ENCODE measurements around the gene CFAP74. TPM values are rescaled to one million over a fixed set of nuclear protein-coding genes. Genes with fewer than 3 reads are reported as not detected.

CFAP74 gene
- polyA plus RNA-seq, 4 donors, result 0.06 to 2.2 TPM; not detected in 2

DNA sequence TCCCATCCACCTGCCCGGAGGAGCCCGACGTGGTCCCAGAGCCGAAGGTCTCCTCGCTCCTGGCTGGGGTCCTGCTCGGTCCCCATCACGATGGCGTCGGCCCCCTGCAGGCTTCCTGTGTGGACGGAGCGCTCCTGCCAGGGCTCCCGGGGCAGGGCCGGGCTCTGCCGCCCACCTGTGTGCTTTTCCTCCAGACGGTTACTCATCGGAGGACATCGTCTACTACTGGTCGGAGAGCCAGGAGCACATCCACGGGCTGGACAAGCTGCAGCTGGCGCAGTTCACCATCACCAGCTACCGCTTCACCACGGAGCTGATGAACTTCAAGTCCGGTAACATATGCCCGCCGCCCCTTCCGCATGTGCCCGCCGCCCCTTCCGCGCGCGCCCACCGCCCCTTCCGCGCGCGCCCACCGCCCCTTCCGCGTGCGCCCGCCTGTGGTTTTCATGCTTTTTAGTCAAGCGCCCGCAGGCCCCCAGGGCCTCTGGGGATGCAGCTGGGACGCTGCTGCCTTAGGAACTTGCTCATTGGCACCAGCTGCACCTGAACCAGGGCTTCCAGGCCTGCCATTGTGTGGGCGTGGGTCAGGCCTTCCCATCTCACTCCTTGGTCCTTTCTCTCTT lies 24.5 kb upstream of the CFAP74 start:
- no peak for DNase-seq
- FAIRE-seq, result no peak
- H3K27me3 ChIP-seq (ENCODE audit: control insufficient read depth in 3 of 3, insufficient read depth in 3 of 3, low read length in 3 of 3), result peaks cover 0 to 12% (median 0%) of the 10 kb centered on the region in 3 donors

DNA sequence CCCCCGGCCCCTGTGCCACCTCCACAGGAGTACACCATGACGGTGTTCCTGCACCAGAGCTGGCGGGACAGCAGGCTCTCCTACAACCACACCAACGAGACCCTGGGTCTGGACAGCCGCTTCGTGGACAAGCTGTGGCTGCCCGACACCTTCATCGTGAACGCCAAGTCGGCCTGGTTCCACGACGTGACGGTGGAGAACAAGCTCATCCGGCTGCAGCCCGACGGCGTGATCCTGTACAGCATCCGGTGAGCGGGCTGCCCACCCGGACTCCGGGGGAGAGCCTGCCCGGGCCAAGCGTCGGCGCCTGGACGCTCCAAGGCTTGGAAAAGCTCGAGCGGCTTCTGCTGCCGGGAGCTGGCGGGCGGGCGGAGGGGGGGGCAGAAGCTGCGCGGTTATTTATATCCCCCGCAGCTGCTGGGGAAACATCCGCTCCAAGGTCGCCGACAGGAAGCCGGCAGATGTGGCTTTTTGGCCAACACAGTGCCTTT lies 21.9 kb upstream of the CFAP74 start:
- peaks cover 0 to 3% (median 0%) of the 10 kb centered on the region in 3 donors for H3K4me1 ChIP-seq (ENCODE audit: control insufficient read depth in 3 of 3, insufficient read depth in 2 of 3, low read depth in 1 of 3, low read length in 2 of 3)
- no peaks in the 10 kb centered on the region for H3K9me3 ChIP-seq (ENCODE audit: control insufficient read depth in 2 of 2, insufficient read depth in 1 of 2, low read depth in 1 of 2, low read length in 1 of 2)
- H3K36me3 ChIP-seq (ENCODE audit: control insufficient read depth in 3 of 3, insufficient read depth in 2 of 3, low read depth in 1 of 3, low read length in 3 of 3), result no peaks in the 10 kb centered on the region
- 55 to 82% (median 61%) methylated on average over 39 of the region's 39 CpGs for WGBS, 3 donors
- FAIRE-seq (no peak), DNase-seq (peak in 1 of 2 donors; percentile 21)
- H3K4me3 ChIP-seq (ENCODE audit: low read depth in 1 of 3, low read length in 3 of 3), result no peak overlapping the region
- peak overlapping the region in 2 of 3 donors; percentile 40 to 42 for H3K27ac ChIP-seq (ENCODE audit: low read depth in 1 of 3, low read length in 2 of 3)
- H3K27me3 ChIP-seq (ENCODE audit: control insufficient read depth in 3 of 3, insufficient read depth in 3 of 3, low read length in 3 of 3), result peaks cover 0 to 16% (median 14%) of the 10 kb centered on the region in 3 donors

More for the DNA sequence above, 24.5 kb upstream of the CFAP74 start:
- 89 to 90% (median 89%) methylated on average over 37 to 46 of the region's 46 CpGs for WGBS, 3 donors
- H3K4me1 ChIP-seq (ENCODE audit: control insufficient read depth in 3 of 3, insufficient read depth in 2 of 3, low read depth in 1 of 3, low read length in 2 of 3), result peaks cover 0 to 3% (median 0%) of the 10 kb centered on the region in 3 donors
- no peak overlapping the region for H3K27ac ChIP-seq (ENCODE audit: low read depth in 1 of 3, low read length in 2 of 3)
- H3K4me3 ChIP-seq (ENCODE audit: low read depth in 1 of 3, low read length in 3 of 3), result no peak overlapping the region
- H3K36me3 ChIP-seq (ENCODE audit: control insufficient read depth in 3 of 3, insufficient read depth in 2 of 3, low read depth in 1 of 3, low read length in 3 of 3), result no peaks in the 10 kb centered on the region
- H3K9me3 ChIP-seq (ENCODE audit: control insufficient read depth in 2 of 2, insufficient read depth in 1 of 2, low read depth in 1 of 2, low read length in 1 of 2), result no peaks in the 10 kb centered on the region

DNA sequence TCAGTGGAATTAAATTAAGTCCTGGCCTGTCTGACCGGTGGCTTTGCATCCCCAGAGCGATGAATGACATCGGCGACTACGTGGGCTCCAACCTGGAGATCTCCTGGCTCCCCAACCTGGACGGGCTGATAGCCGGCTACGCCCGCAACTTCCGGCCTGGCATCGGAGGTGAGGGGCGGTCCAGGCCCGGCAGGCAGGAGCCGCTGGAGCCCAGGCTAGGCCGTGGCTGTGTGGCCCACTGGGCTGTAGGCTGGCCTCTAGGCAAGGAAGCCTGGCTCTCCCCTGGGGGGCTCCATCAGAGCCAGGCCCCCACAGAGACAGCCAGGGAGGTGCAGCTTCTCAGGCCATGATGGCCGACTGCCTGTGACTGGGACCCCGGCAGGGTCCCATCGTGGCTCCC lies 21.3 kb upstream of the CFAP74 start:
- Histone ChIP-seq H3K4me3 (ENCODE audit: low read depth in 1 of 3, low read length in 3 of 3) (no peak overlapping the region), H3K27ac (ENCODE audit: low read depth in 1 of 3, low read length in 2 of 3) (no peak overlapping the region), H3K36me3 (ENCODE audit: control insufficient read depth in 3 of 3, insufficient read depth in 2 of 3, low read depth in 1 of 3, low read length in 3 of 3) (no peaks in the 10 kb centered on the region), H3K4me1 (ENCODE audit: control insufficient read depth in 3 of 3, insufficient read depth in 2 of 3, low read depth in 1 of 3, low read length in 2 of 3) (peaks cover 0 to 3% (median 0%) of the 10 kb centered on the region in 3 donors), H3K27me3 (ENCODE audit: control insufficient read depth in 3 of 3, insufficient read depth in 3 of 3, low read length in 3 of 3) (peaks cover 3 to 20% (median 20%) of the 10 kb centered on the region in 3 donors), H3K9me3 (ENCODE audit: control insufficient read depth in 2 of 2, insufficient read depth in 1 of 2, low read depth in 1 of 2, low read length in 1 of 2) (no peaks in the 10 kb centered on the region)
- 89 to 91% (median 91%) methylated on average over 18 of the region's 18 CpGs for WGBS, 3 donors
- no peak for DNase-seq
- no peak for FAIRE-seq

DNA sequence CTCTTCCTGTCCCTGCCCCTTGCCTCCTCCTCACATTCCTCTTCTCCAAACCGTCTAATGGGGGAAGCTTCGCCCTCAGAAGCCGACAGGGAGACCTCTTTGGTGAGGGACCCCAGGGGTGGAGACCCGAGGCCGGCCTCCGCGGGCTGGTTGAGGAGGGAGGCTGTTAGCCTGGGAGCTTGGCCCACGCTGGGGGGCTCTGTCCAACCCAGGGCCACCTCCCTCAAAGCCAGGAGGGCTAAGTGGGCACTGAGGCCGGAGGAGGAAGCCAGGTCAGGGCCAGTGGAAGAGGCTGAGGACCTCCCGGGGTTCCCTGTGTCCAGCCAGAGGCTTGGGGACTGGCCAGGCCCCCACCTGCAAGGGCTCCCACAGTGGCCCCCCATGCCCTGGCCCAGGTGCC lies 20.9 kb upstream of the CFAP74 start:
- H3K9me3 ChIP-seq (ENCODE audit: control insufficient read depth in 2 of 2, insufficient read depth in 1 of 2, low read depth in 1 of 2, low read length in 1 of 2), result no peaks in the 10 kb centered on the region
- peaks cover 0 to 3% (median 0%) of the 10 kb centered on the region in 3 donors for H3K4me1 ChIP-seq (ENCODE audit: control insufficient read depth in 3 of 3, insufficient read depth in 2 of 3, low read depth in 1 of 3, low read length in 2 of 3)
- DNase-seq (no peak), FAIRE-seq (no peak)
- no peaks in the 10 kb centered on the region for H3K36me3 ChIP-seq (ENCODE audit: control insufficient read depth in 3 of 3, insufficient read depth in 2 of 3, low read depth in 1 of 3, low read length in 3 of 3)
- 88 to 90% (median 90%) methylated on average over 10 of the region's 10 CpGs for WGBS, 3 donors
- no peak overlapping the region for H3K4me3 ChIP-seq (ENCODE audit: low read depth in 1 of 3, low read length in 3 of 3)
- H3K27me3 ChIP-seq (ENCODE audit: control insufficient read depth in 3 of 3, insufficient read depth in 3 of 3, low read length in 3 of 3), result peaks cover 3 to 23% (median 22%) of the 10 kb centered on the region in 3 donors
- H3K27ac ChIP-seq (ENCODE audit: low read depth in 1 of 3, low read length in 2 of 3), result no peak overlapping the region

DNA sequence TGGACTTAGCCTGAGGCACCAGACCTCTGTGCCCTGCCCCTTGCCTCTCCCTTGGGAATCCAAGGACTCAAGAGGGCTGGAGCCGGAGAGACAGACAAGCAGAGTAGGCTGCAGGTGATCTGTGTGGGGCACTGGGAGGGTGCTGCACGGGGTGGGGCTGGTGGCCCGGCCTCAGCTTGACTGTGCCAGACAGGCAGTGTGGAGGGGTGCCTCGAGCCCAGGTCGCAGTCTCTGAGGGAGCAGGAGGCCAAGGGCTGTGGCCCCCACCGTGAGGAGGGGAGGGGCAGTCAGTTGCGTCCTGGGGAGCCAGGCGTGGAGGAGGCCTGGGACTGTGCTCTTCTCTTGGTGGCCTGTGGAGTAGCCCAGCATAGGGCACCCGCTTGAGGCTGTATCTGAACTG lies 19.6 kb upstream of the CFAP74 start:
- WGBS, 3 donors, result 14 to 65% (median 33%) methylated on average over 7 to 9 of the region's 9 CpGs
- FAIRE-seq (no peak), DNase-seq (peak in 1 of 2 donors; percentile 14)
- H3K27me3 ChIP-seq (ENCODE audit: control insufficient read depth in 3 of 3, insufficient read depth in 3 of 3, low read length in 3 of 3), result peaks cover 3 to 31% (median 22%) of the 10 kb centered on the region in 3 donors
- H3K4me3 ChIP-seq (ENCODE audit: low read depth in 1 of 3, low read length in 3 of 3), result no peak overlapping the region
- H3K36me3 ChIP-seq (ENCODE audit: control insufficient read depth in 3 of 3, insufficient read depth in 2 of 3, low read depth in 1 of 3, low read length in 3 of 3), result no peaks in the 10 kb centered on the region
- H3K27ac ChIP-seq (ENCODE audit: low read depth in 1 of 3, low read length in 2 of 3), result no peak overlapping the region
- no peaks in the 10 kb centered on the region for H3K9me3 ChIP-seq (ENCODE audit: control insufficient read depth in 2 of 2, insufficient read depth in 1 of 2, low read depth in 1 of 2, low read length in 1 of 2)
- peaks cover 0 to 6% (median 3%) of the 10 kb centered on the region in 3 donors for H3K4me1 ChIP-seq (ENCODE audit: control insufficient read depth in 3 of 3, insufficient read depth in 2 of 3, low read depth in 1 of 3, low read length in 2 of 3)

DNA sequence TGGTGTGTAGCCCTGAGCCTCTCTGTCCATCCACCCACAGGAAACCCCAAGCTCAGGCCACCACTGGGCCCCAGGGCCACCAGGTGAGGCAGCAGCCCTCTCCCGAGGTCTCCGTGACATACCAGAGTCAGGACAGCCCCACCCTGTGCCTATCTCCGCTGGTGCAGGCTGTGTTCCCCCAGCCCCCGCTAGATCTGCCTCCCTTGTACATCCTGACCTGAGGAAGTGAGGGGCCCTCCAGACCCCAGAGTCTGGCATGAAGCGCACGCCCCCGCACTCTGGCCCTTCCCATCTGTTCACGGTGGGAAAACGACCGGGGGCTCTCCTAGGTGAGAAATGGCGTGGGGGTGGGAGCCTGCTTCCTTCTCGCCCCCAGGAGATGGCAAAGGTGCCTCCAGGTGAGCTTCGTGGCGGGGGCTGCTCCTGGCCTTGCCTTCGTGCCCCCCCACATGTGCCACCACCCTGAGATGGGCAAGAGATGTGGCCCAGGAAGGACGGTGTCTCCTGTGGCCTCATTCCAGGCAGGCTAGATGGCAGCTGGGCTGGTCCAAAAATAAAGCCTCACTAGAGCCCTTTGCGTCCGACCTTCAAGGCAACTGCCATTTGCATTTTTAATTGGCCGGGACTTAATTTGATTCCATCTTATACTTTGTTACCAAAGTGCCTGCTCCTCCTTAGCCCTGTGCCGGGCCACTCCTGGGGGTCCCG lies 18.6 kb upstream of the CFAP74 start:
- Histone ChIP-seq H3K9me3 (ENCODE audit: control insufficient read depth in 2 of 2, insufficient read depth in 1 of 2, low read depth in 1 of 2, low read length in 1 of 2) (no peaks in the 10 kb centered on the region), H3K27ac (ENCODE audit: low read depth in 1 of 3, low read length in 2 of 3) (no peak overlapping the region), H3K4me1 (ENCODE audit: control insufficient read depth in 3 of 3, insufficient read depth in 2 of 3, low read depth in 1 of 3, low read length in 2 of 3) (peaks cover 0 to 6% (median 3%) of the 10 kb centered on the region in 3 donors), H3K4me3 (ENCODE audit: low read depth in 1 of 3, low read length in 3 of 3) (no peak overlapping the region), H3K27me3 (ENCODE audit: control insufficient read depth in 3 of 3, insufficient read depth in 3 of 3, low read length in 3 of 3) (peaks cover 3 to 41% (median 22%) of the 10 kb centered on the region in 3 donors), H3K36me3 (ENCODE audit: control insufficient read depth in 3 of 3, insufficient read depth in 2 of 3, low read depth in 1 of 3, low read length in 3 of 3) (no peaks in the 10 kb centered on the region)
- DNase-seq, result no peak
- 71 to 76% (median 71%) methylated on average over 20 to 21 of the region's 21 CpGs for WGBS, 3 donors
- no peak for FAIRE-seq

DNA sequence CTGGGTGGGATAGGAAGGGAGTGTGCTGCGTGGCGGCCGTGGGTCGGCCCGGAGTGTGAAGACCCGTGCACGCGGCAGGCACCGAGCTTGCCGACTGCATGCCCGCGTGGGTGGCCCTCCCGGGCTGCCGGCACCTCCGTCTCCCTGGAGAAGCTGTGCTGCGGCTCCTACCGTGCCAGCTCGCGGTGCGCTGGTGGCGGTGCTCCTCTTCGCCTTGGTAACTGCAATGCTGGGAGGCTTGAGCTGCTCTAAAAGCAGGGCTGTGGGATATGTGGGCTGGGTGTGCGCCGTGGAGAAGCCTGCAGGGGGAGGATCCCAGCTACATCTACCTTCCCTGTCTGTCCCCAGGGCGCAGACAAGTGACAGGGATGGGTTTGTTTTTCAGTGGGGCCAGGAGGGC lies 18.0 kb upstream of the CFAP74 start:
- 86 to 92% (median 87%) methylated on average over 17 to 25 of the region's 25 CpGs for WGBS, 3 donors
- no peaks in the 10 kb centered on the region for H3K9me3 ChIP-seq (ENCODE audit: control insufficient read depth in 2 of 2, insufficient read depth in 1 of 2, low read depth in 1 of 2, low read length in 1 of 2)
- H3K27me3 ChIP-seq (ENCODE audit: control insufficient read depth in 3 of 3, insufficient read depth in 3 of 3, low read length in 3 of 3), result peaks cover 3 to 45% (median 22%) of the 10 kb centered on the region in 3 donors
- peaks cover 0 to 6% (median 3%) of the 10 kb centered on the region in 3 donors for H3K4me1 ChIP-seq (ENCODE audit: control insufficient read depth in 3 of 3, insufficient read depth in 2 of 3, low read depth in 1 of 3, low read length in 2 of 3)
- H3K27ac ChIP-seq (ENCODE audit: low read depth in 1 of 3, low read length in 2 of 3), result no peak overlapping the region
- H3K36me3 ChIP-seq (ENCODE audit: control insufficient read depth in 3 of 3, insufficient read depth in 2 of 3, low read depth in 1 of 3, low read length in 3 of 3), result no peaks in the 10 kb centered on the region
- H3K4me3 ChIP-seq (ENCODE audit: low read depth in 1 of 3, low read length in 3 of 3), result no peak overlapping the region
- DNase-seq (no peak), FAIRE-seq (no peak)

DNA sequence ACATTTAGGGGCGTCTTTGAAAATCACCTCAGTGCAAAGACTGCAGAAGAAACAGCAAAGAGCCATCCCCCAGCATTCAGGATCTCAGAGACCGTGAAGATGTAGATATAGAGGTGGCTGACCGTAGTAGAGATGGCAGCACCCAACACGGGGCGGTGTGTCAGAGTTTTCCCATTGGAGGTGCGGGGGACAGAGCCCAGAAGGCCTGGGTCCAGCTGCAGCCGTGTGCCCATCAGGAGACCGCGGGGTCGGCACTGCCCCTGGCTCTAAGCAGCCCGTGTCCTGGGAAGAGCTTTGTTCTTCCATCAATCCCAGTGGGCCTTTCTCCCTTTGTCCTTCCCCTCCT lies 16.7 kb upstream of the CFAP74 start:
- Histone ChIP-seq H3K27ac (ENCODE audit: low read depth in 1 of 3, low read length in 2 of 3) (no peak overlapping the region), H3K27me3 (ENCODE audit: control insufficient read depth in 3 of 3, insufficient read depth in 3 of 3, low read length in 3 of 3) (peaks cover 3 to 55% (median 27%) of the 10 kb centered on the region in 3 donors), H3K4me3 (ENCODE audit: low read depth in 1 of 3, low read length in 3 of 3) (no peak overlapping the region), H3K36me3 (ENCODE audit: control insufficient read depth in 3 of 3, insufficient read depth in 2 of 3, low read depth in 1 of 3, low read length in 3 of 3) (no peaks in the 10 kb centered on the region), H3K9me3 (ENCODE audit: control insufficient read depth in 2 of 2, insufficient read depth in 1 of 2, low read depth in 1 of 2, low read length in 1 of 2) (no peaks in the 10 kb centered on the region), H3K4me1 (ENCODE audit: control insufficient read depth in 3 of 3, insufficient read depth in 2 of 3, low read depth in 1 of 3, low read length in 2 of 3) (peaks cover 0 to 6% (median 3%) of the 10 kb centered on the region in 3 donors)
- DNase-seq (no peak), FAIRE-seq (no peak)
- 73 to 87% (median 82%) methylated on average over 7 to 11 of the region's 11 CpGs for WGBS, 3 donors

Data from small intestine (tissue), 7 donors.